Liver (tissue), 3 donors: ENCODE data around the gene CD300C.

ENCODE experiments used
- EGR1 ChIP-seq, 2 donors: IDR thresholded peaks; 2 replicates each; pipeline ENCODE4 v1.6.1; 2016 to 2018; ENCODE audit warnings: antibody characterized with exemption in 2 of 2, low read depth in 2 of 2
- FOXA1 ChIP-seq: IDR thresholded peaks from 2 replicates; pipeline ENCODE4 v1.6.1; 2016; ENCODE audit warnings: antibody characterized with exemption
- GABPA ChIP-seq, 2 donors: IDR thresholded peaks in 1 of 2; conservative IDR thresholded peaks in 1 of 2; 2 replicates each; pipeline ENCODE4 v1.6.1; 2016; ENCODE audit warnings: antibody characterized with exemption in 2 of 2, mild to moderate bottlenecking in 1 of 2, moderate library complexity in 1 of 2
- JUND ChIP-seq, 2 donors: IDR thresholded peaks; 2 replicates each; pipeline ENCODE4 v1.6.1; 2016; ENCODE audit warnings: antibody characterized with exemption in 2 of 2
- RAD21 ChIP-seq, 2 donors: IDR thresholded peaks; 2 replicates each; pipeline ENCODE4 v1.6.1; 2016; ENCODE audit warnings: antibody characterized with exemption in 2 of 2, mild to moderate bottlenecking in 2 of 2
- SP1 ChIP-seq: IDR thresholded peaks from 2 replicates; pipeline ENCODE4 v1.6.1; 2018; ENCODE audit warnings: antibody characterized with exemption, mild to moderate bottlenecking
- TAF1 ChIP-seq: conservative IDR thresholded peaks from 2 replicates; pipeline ENCODE4 v1.6.1; 2016; ENCODE audit warnings: antibody characterized with exemption, mild to moderate bottlenecking
- YY1 ChIP-seq: IDR thresholded peaks from 2 replicates; pipeline ENCODE4 v1.6.1; 2016; ENCODE audit warnings: antibody characterized with exemption, mild to moderate bottlenecking
- ZBTB33 ChIP-seq: IDR thresholded peaks from 2 replicates; pipeline ENCODE4 v1.6.1; 2016; ENCODE audit warnings: antibody characterized with exemption
- TF ChIP-seq, protein P1 (sequence below): fragments of 150-350 bp; IDR thresholded peaks from 2 replicates; pipeline ENCODE4 v1.5.1; 2017; ENCODE audit warnings: improper control_type of control experiment, low read depth, low read length; ENCODE audit not compliant: missing input control
- TF ChIP-seq, protein P2 (sequence below): IDR thresholded peaks from 2 replicates; pipeline ENCODE4 v1.6.1; 2016; ENCODE audit warnings: antibody characterized with exemption, mild to moderate bottlenecking
- TF ChIP-seq, protein P3 (sequence below): IDR thresholded peaks from 2 replicates; pipeline ENCODE4 v1.6.1; 2016; ENCODE audit warnings: antibody characterized with exemption
- donor health status: healthy.
- donor health status: healthy.

GRCh38 chr17:74592087-74592990 is 46.4 kb upstream of the CD300C start, which contains the start of gene CD300LD:
- TF ChIP-seq, protein P1, sequence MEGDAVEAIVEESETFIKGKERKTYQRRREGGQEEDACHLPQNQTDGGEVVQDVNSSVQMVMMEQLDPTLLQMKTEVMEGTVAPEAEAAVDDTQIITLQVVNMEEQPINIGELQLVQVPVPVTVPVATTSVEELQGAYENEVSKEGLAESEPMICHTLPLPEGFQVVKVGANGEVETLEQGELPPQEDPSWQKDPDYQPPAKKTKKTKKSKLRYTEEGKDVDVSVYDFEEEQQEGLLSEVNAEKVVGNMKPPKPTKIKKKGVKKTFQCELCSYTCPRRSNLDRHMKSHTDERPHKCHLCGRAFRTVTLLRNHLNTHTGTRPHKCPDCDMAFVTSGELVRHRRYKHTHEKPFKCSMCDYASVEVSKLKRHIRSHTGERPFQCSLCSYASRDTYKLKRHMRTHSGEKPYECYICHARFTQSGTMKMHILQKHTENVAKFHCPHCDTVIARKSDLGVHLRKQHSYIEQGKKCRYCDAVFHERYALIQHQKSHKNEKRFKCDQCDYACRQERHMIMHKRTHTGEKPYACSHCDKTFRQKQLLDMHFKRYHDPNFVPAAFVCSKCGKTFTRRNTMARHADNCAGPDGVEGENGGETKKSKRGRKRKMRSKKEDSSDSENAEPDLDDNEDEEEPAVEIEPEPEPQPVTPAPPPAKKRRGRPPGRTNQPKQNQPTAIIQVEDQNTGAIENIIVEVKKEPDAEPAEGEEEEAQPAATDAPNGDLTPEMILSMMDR, result no peak
- TF ChIP-seq, protein P2, sequence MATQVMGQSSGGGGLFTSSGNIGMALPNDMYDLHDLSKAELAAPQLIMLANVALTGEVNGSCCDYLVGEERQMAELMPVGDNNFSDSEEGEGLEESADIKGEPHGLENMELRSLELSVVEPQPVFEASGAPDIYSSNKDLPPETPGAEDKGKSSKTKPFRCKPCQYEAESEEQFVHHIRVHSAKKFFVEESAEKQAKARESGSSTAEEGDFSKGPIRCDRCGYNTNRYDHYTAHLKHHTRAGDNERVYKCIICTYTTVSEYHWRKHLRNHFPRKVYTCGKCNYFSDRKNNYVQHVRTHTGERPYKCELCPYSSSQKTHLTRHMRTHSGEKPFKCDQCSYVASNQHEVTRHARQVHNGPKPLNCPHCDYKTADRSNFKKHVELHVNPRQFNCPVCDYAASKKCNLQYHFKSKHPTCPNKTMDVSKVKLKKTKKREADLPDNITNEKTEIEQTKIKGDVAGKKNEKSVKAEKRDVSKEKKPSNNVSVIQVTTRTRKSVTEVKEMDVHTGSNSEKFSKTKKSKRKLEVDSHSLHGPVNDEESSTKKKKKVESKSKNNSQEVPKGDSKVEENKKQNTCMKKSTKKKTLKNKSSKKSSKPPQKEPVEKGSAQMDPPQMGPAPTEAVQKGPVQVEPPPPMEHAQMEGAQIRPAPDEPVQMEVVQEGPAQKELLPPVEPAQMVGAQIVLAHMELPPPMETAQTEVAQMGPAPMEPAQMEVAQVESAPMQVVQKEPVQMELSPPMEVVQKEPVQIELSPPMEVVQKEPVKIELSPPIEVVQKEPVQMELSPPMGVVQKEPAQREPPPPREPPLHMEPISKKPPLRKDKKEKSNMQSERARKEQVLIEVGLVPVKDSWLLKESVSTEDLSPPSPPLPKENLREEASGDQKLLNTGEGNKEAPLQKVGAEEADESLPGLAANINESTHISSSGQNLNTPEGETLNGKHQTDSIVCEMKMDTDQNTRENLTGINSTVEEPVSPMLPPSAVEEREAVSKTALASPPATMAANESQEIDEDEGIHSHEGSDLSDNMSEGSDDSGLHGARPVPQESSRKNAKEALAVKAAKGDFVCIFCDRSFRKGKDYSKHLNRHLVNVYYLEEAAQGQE, result no peak
- TF ChIP-seq EGR1 (IDR thresholded peaks at IDR 0.05; ENCODE audit: low read depth in 2 of 2) (no peak), FOXA1 (no peak), RAD21 (IDR thresholded peaks at IDR 0.05) (no peak), YY1 (no peak), ZBTB33 (no peak), JUND (IDR thresholded peaks at IDR 0.05) (no peak), GABPA (IDR thresholded peaks at IDR 0.05 in 1 of 2, conservative IDR thresholded peaks at IDR 0.05 in 1 of 2) (no peak), SP1 (no peak), TAF1 (no peak)
- TF ChIP-seq, protein P3, sequence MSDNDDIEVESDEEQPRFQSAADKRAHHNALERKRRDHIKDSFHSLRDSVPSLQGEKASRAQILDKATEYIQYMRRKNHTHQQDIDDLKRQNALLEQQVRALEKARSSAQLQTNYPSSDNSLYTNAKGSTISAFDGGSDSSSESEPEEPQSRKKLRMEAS, result no peak
